ENCODE results near the gene SLC25A45. TPM values are rescaled to one million over a fixed set of nuclear protein-coding genes. Genes with fewer than 3 reads are reported as not detected.

SLC25A45 gene
- total and polyA plus RNA-seq, 2 donors (not counting 1 experiment from before 2014, with no cell fraction given): 16.4 to 80.6 TPM

- Mint-ChIP-seq H3K9me3 (ENCODE audit: insufficient read depth) (no peaks in the 10 kb centered on the region), H3K27ac (no peak overlapping the region), H3K4me1 (peaks cover 35% of the 10 kb centered on the region), H3K27me3 (no peaks in the 10 kb centered on the region), H3K4me3 (no peak overlapping the region)
- no peak for DNase-seq
- H3K4me1 ChIP-seq (ENCODE audit: control insufficient read depth in 2 of 2, insufficient read depth in 2 of 2, low read length in 2 of 2): peaks cover 24 to 34% of the 10 kb centered on the region in 2 donors
- no peak overlapping the region for H3K9ac ChIP-seq (ENCODE audit: low read length)
- no peak overlapping the region for H2AFZ ChIP-seq (ENCODE audit: insufficient read depth, low read depth, low read length, poor library complexity, severe bottlenecking)
- no peak overlapping the region for H3K4me2 ChIP-seq (replicated peaks; ENCODE audit: low read depth, low read length, poor library complexity, severe bottlenecking)
- 95% methylated on average over 16 of the region's 17 CpGs for WGBS (ENCODE audit: insufficient coverage)
- H4K20me1 ChIP-seq (ENCODE audit: control insufficient read depth, insufficient read depth, low read length, poor library complexity, severe bottlenecking): peaks cover 45% of the 10 kb centered on the region
- TF ChIP-seq CTCF (IDR thresholded peaks at IDR 0.05) (no peak), EZH2 (IDR thresholded peaks at IDR 0.05; ENCODE audit: borderline replicate concordance, insufficient read depth, low read depth, low read length, poor library complexity, severe bottlenecking) (no peak)
- no peaks in the 10 kb centered on the region for H3K9me3 ChIP-seq (ENCODE audit: control extremely low read depth in 1 of 3, control insufficient read depth in 2 of 3, insufficient read depth in 1 of 3, low read length in 2 of 3)
- no peaks in the 10 kb centered on the region for H3K27me3 ChIP-seq (replicated peaks in 1 of 4; ENCODE audit: control extremely low read depth in 1 of 4, control insufficient read depth in 3 of 4, insufficient read depth in 4 of 4, low read length in 3 of 4)
- H3K4me3 ChIP-seq (ENCODE audit: control extremely low read depth in 1 of 5, extremely low read depth in 1 of 5, insufficient read depth in 1 of 5, low read depth in 2 of 5, low read length in 4 of 5): no peak overlapping the region
- CTCF ChIA-PET: no interaction called here
- intact Hi-C loops (cut with micrococcal nuclease): no loop called here
- peaks cover 0 to 76% of the 10 kb centered on the region in 2 experiments for H3K36me3 ChIP-seq (replicated peaks in 1 of 2; ENCODE audit: control extremely low read depth in 1 of 2, control insufficient read depth in 1 of 2, extremely low read depth in 1 of 2, insufficient read depth in 2 of 2, low read length in 1 of 2)
- ATAC-seq (ENCODE audit: low read depth): no peak
- H3K79me2 ChIP-seq (ENCODE audit: control insufficient read depth, insufficient read depth, low read length): peaks cover 59% of the 10 kb centered on the region
- no peak overlapping the region for H3K27ac ChIP-seq (ENCODE audit: low read length in 2 of 2)
- POLR2A ChIA-PET: interaction anchor here (1.2 kb wide), 1 partner anchor 10 kb away, joined by 3 read pairs; no protein-coding TSS in a partner anchor
These were observed 11.2 kb upstream of the SLC25A45 start for GRCh38 chr11:65393513-65394079.

GRCh38 chr11:65392899-65393298, 10.5 kb upstream of the SLC25A45 start:
- ChIA-PET CTCF (interaction anchor here (0.6 kb wide), 1 partner anchor 15 kb away, joined by 3 read pairs; no protein-coding TSS in a partner anchor), POLR2A (interaction anchor here (1.2 kb wide), 1 partner anchor 11 kb away, joined by 3 read pairs; no protein-coding TSS in a partner anchor)
- no peak overlapping the region for H3K27ac ChIP-seq (ENCODE audit: low read length in 2 of 2)
- ATAC-seq (ENCODE audit: low read depth) (no peak), DNase-seq (no peak)
- intact Hi-C loops (cut with micrococcal nuclease): no loop called here
- no peak overlapping the region for H3K4me3 ChIP-seq (ENCODE audit: control extremely low read depth in 1 of 5, extremely low read depth in 1 of 5, insufficient read depth in 1 of 5, low read depth in 2 of 5, low read length in 4 of 5)
- peaks cover 65% of the 10 kb centered on the region for H3K79me2 ChIP-seq (ENCODE audit: control insufficient read depth, insufficient read depth, low read length)
- no peak overlapping the region for H3K4me2 ChIP-seq (replicated peaks; ENCODE audit: low read depth, low read length, poor library complexity, severe bottlenecking)
- no peak overlapping the region for H2AFZ ChIP-seq (ENCODE audit: insufficient read depth, low read depth, low read length, poor library complexity, severe bottlenecking)
- H3K27me3 ChIP-seq (replicated peaks in 1 of 4; ENCODE audit: control extremely low read depth in 1 of 4, control insufficient read depth in 3 of 4, insufficient read depth in 4 of 4, low read length in 3 of 4): no peaks in the 10 kb centered on the region
- H3K4me1 Mint-ChIP-seq: peaks cover 41% of the 10 kb centered on the region
- 99% methylated on average over 5 of the region's 5 CpGs for WGBS (ENCODE audit: insufficient coverage)
- TF ChIP-seq CTCF (IDR thresholded peaks at IDR 0.05): no peak
- no peak for TF ChIP-seq EZH2 (IDR thresholded peaks at IDR 0.05; ENCODE audit: borderline replicate concordance, insufficient read depth, low read depth, low read length, poor library complexity, severe bottlenecking)
- peaks cover 0 to 75% of the 10 kb centered on the region in 2 experiments for H3K36me3 ChIP-seq (replicated peaks in 1 of 2; ENCODE audit: control extremely low read depth in 1 of 2, control insufficient read depth in 1 of 2, extremely low read depth in 1 of 2, insufficient read depth in 2 of 2, low read length in 1 of 2)
- no peaks in the 10 kb centered on the region for H3K9me3 ChIP-seq (ENCODE audit: control extremely low read depth in 1 of 3, control insufficient read depth in 2 of 3, insufficient read depth in 1 of 3, low read length in 2 of 3)
- no peaks in the 10 kb centered on the region for H3K27me3 Mint-ChIP-seq
- no peak overlapping the region for H3K4me3 Mint-ChIP-seq
- H3K4me1 ChIP-seq (ENCODE audit: control insufficient read depth in 2 of 2, insufficient read depth in 2 of 2, low read length in 2 of 2): peaks cover 31 to 41% of the 10 kb centered on the region in 2 donors
- H3K9me3 Mint-ChIP-seq (ENCODE audit: insufficient read depth): no peaks in the 10 kb centered on the region
- no peak overlapping the region for H3K9ac ChIP-seq (ENCODE audit: low read length)
- H3K27ac Mint-ChIP-seq: no peak overlapping the region
- H4K20me1 ChIP-seq (ENCODE audit: control insufficient read depth, insufficient read depth, low read length, poor library complexity, severe bottlenecking): peaks cover 52% of the 10 kb centered on the region

Measured in B cell (primary cell).